HG03025 (cell line): ENCODE results near the gene AGXT.

Experiments used
- ATAC-seq: cut with Tn5 transposase; IDR thresholded peaks from one replicate; pipeline ENCODE4 v1.9.1; 2021; ENCODE audit warnings: mild to moderate bottlenecking, moderate library complexity; ENCODE audit not compliant: unreplicated experiment, low FRiP score

AGXT gene

GRCh38 chr2:240912878-240913809 lies 44.5 kb downstream of the AGXT start:
- ATAC-seq = no peak

GRCh38 chr2:240913810-240914644 lies 45.4 kb downstream of the AGXT start:
- no peak for ATAC-seq

GRCh38 chr2:240914645-240915525 lies 46.3 kb downstream of the AGXT start:
- no peak for ATAC-seq

GRCh38 chr2:240915526-240916341 lies 47.1 kb downstream of the AGXT start:
- ATAC-seq = no peak

- no peak for ATAC-seq
These were observed 48.0 kb downstream of the AGXT start for GRCh38 chr2:240916571-240917008.

- no peak for ATAC-seq
These were observed 48.5 kb downstream of the AGXT start for GRCh38 chr2:240917009-240917683.

GRCh38 chr2:240917684-240918257 lies 49.1 kb downstream of the AGXT start:
- no peak for ATAC-seq

GRCh38 chr2:240918258-240919091 lies 49.9 kb downstream of the AGXT start:
- ATAC-seq = no peak

- ATAC-seq = no peak
These were observed 50.6 kb downstream of the AGXT start for GRCh38 chr2:240919161-240919781.

GRCh38 chr2:240919786-240920782 lies 51.5 kb downstream of the AGXT start:
- ATAC-seq = no peak

GRCh38 chr2:240920783-240921231 lies 52.2 kb downstream of the AGXT start:
- no peak for ATAC-seq

- no peak for ATAC-seq
These were observed 52.8 kb downstream of the AGXT start for GRCh38 chr2:240921311-240921994.

GRCh38 chr2:240921995-240922244 lies 53.3 kb downstream of the AGXT start:
- ATAC-seq = no peak

- no peak for ATAC-seq
These were observed 53.8 kb downstream of the AGXT start for GRCh38 chr2:240922245-240922981.

GRCh38 chr2:240922982-240923537 lies 54.4 kb downstream of the AGXT start:
- no peak for ATAC-seq
